ENCODE measurements around the gene MPPED1.

MPPED1 gene

GRCh38 chr22:43533156-43533530 is 121.3 kb downstream of the MPPED1 start:
- no peak for TF ChIP-seq CTCF (IDR thresholded peaks at IDR 0.05; ENCODE audit: low read length, missing control alignments)
- no peak overlapping the region for H3K4me3 ChIP-seq (replicated peaks; ENCODE audit: low read depth, low read length)
- DNase-seq (ENCODE audit: low read depth) = no peak

- DNase-seq (ENCODE audit: low read depth) = no peak
- H3K4me3 ChIP-seq (replicated peaks; ENCODE audit: low read depth, low read length) = no peak overlapping the region
- no peak for TF ChIP-seq CTCF (IDR thresholded peaks at IDR 0.05; ENCODE audit: low read length, missing control alignments)
These were observed 122.0 kb downstream of the MPPED1 start for GRCh38 chr22:43533656-43534428.

DNA sequence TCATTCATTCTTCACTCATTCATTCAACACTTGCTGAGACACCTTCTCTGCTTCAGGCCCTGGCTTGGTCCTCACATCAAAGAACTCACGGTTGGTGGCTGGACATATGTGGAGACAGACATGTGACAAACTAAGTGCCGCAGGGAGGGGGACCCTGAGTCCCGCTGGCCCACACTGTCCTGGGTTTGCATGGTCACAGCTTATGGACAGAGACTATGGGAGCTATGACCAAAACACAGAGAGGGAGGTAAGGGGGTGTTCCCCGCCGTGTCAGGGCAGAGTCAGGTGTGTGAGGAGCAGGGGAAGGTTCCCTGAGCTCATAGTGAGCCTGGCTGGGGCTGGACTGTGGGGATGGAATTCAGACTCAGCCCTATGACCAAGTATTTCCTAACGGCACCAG is 123.1 kb downstream of the MPPED1 start:
- DNase-seq (ENCODE audit: low read depth) = no peak
- no peak for TF ChIP-seq CTCF (IDR thresholded peaks at IDR 0.05; ENCODE audit: low read length, missing control alignments)
- H3K4me3 ChIP-seq (replicated peaks; ENCODE audit: low read depth, low read length) = no peak overlapping the region

DNA sequence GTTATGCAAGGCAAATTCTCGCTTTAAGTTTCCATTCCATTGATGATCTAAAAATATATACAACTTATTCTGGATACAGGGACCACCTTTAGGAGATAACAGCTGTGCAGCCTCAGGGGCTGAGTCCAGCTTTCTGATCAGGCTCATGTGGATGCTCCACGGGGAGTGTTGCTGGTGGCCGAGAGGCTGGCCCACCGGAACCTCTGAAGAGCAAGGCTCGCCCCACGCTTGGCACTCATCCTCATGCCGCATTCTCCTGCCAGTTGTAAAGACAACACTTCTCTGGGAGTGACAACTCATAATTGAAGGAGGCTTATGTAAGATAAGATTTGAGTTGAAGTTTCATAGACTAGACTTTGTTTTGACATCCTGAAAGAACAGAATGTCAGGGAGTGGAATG is 123.5 kb downstream of the MPPED1 start:
- no peak for DNase-seq (ENCODE audit: low read depth)
- H3K4me3 ChIP-seq (replicated peaks; ENCODE audit: low read depth, low read length) = no peak overlapping the region
- TF ChIP-seq CTCF (IDR thresholded peaks at IDR 0.05; ENCODE audit: low read length, missing control alignments) = no peak

- DNase-seq (ENCODE audit: low read depth) = no peak
- no peak overlapping the region for H3K4me3 ChIP-seq (replicated peaks; ENCODE audit: low read depth, low read length)
- no peak for TF ChIP-seq CTCF (IDR thresholded peaks at IDR 0.05; ENCODE audit: low read length, missing control alignments)
These were observed 123.9 kb downstream of the MPPED1 start for GRCh38 chr22:43535741-43536140.

DNA sequence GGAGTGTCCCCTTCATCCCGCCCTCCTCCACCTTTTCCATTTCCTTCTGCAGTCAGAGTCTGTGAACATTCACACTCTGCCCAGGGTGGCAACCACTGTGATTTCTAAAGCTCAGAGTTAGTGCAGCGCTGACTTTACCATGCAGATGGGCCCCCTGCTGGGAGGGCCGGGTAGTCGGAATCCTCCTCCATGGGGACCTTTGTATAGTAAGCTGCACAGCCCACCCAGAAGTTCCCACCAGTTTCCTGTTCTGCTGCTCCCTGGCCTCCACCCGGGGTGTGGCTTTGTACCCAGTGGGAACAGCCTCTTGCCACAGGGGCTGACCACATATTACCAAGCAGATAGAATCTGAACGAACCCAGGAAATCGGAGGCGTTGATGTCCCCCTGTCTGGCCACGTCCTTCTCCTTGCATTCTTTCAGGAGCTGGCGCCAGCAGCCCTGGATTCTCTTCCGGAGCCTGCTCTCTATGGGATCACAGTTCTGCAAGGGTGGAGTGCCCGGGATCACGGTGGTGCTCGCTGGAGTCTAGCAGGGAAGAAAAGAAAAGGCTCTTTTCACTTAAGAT is 125.3 kb downstream of the MPPED1 start:
- no peak for TF ChIP-seq CTCF (IDR thresholded peaks at IDR 0.05; ENCODE audit: low read length, missing control alignments)
- no peak overlapping the region for H3K4me3 ChIP-seq (replicated peaks; ENCODE audit: low read depth, low read length)
- DNase-seq (ENCODE audit: low read depth) = no peak
